ENCODE results near the gene TTC21B.

GRCh38 chr2:165889158-165889557 is 64.4 kb downstream of the TTC21B start:
- no peak for TF ChIP-seq CTCF (conservative IDR thresholded peaks at IDR 0.05 in 1 of 2, IDR thresholded peaks at IDR 0.05 in 1 of 2; ENCODE audit: extremely low read depth in 1 of 2, insufficient read depth in 1 of 2, low read depth in 1 of 2, low read length in 2 of 2)
- TF ChIP-seq EZH2 (IDR thresholded peaks at IDR 0.05; ENCODE audit: borderline replicate concordance, low read length) = no peak
